Astrocyte (in vitro differentiated cells and primary cell): ENCODE results near the gene RTRAF. TPM values are rescaled to one million over a fixed set of nuclear protein-coding genes. Genes with fewer than 3 reads are reported as not detected.

Source experiments
- DNase-seq: peaks from one replicate; pipeline ENCODE4 v3.0.0-alpha.2; 2010; ENCODE audit warnings: low read depth
- FAIRE-seq: peaks from 2 replicates; lab custom pipeline; 2011; peaks lifted over from hg19 to GRCh38; lab: Jason Lieb, UNC
- H2AFZ ChIP-seq: 2 replicates; pipeline ENCODE4 v1.6.0; 2012; ENCODE audit warnings: low read depth, low read length, inconsistent platforms
- H3K27ac ChIP-seq: 2 replicates; pipeline ENCODE4 v1.5.1; 2011; ENCODE audit warnings: low read depth, low read length, inconsistent platforms
- H3K27me3 ChIP-seq: 2 replicates; pipeline ENCODE4 v1.6.0; 2011; ENCODE audit warnings: low read length, inconsistent platforms; ENCODE audit not compliant: insufficient read depth
- H3K36me3 ChIP-seq: 2 replicates; pipeline ENCODE4 v1.5.1; 2011; ENCODE audit warnings: low read length, inconsistent platforms; ENCODE audit not compliant: insufficient read depth
- H3K4me1 ChIP-seq: 2 replicates; pipeline ENCODE4 v1.5.1; 2011; ENCODE audit warnings: low read length, inconsistent platforms; ENCODE audit not compliant: insufficient read depth
- H3K4me2 ChIP-seq: 2 replicates; pipeline ENCODE4 v1.6.0; 2012; ENCODE audit warnings: low read length, inconsistent platforms
- H3K4me3 ChIP-seq: 2 replicates; pipeline ENCODE4 v1.5.1; 2011; ENCODE audit warnings: low read depth, mild to moderate bottlenecking, low read length, inconsistent platforms; ENCODE audit not compliant: insufficient read depth
- H3K79me2 ChIP-seq: 2 replicates; pipeline ENCODE4 v1.6.0; 2012; ENCODE audit warnings: mild to moderate bottlenecking, low read length, inconsistent platforms; ENCODE audit not compliant: insufficient read depth
- H3K9ac ChIP-seq: 2 replicates; pipeline ENCODE4 v1.6.0; 2012; ENCODE audit warnings: mild to moderate bottlenecking, low read length, inconsistent platforms
- H3K9me3 ChIP-seq: 2 replicates; pipeline ENCODE4 v1.5.1; 2012; ENCODE audit warnings: low read depth, mild to moderate bottlenecking, low read length, inconsistent platforms; ENCODE audit not compliant: insufficient read depth
- H4K20me1 ChIP-seq: 2 replicates; pipeline ENCODE4 v1.6.0; 2012; ENCODE audit warnings: low read length, inconsistent platforms; ENCODE audit not compliant: insufficient read depth
- H3K27ac Mint-ChIP-seq: one replicate; pipeline ENCODE4 v1.8.0; 2021; ENCODE audit warnings: mild to moderate bottlenecking, mixed read lengths; ENCODE audit not compliant: unreplicated experiment
- H3K27me3 Mint-ChIP-seq: one replicate; pipeline ENCODE4 v1.8.0; 2021; ENCODE audit warnings: low read depth, mixed read lengths; ENCODE audit not compliant: unreplicated experiment
- H3K36me3 Mint-ChIP-seq: one replicate; pipeline ENCODE4 v1.8.0; 2021; ENCODE audit warnings: low read depth, mixed read lengths; ENCODE audit not compliant: unreplicated experiment
- H3K4me1 Mint-ChIP-seq: one replicate; pipeline ENCODE4 v1.8.0; 2021; ENCODE audit warnings: low read depth, mixed read lengths; ENCODE audit not compliant: unreplicated experiment
- H3K4me3 Mint-ChIP-seq: one replicate; pipeline ENCODE4 v1.8.0; 2021; ENCODE audit warnings: mild to moderate bottlenecking, moderate library complexity, mixed read lengths; ENCODE audit not compliant: unreplicated experiment
- H3K9me3 Mint-ChIP-seq: one replicate; pipeline ENCODE4 v1.8.0; 2021; ENCODE audit warnings: mild to moderate bottlenecking, mixed read lengths; ENCODE audit not compliant: unreplicated experiment
- CTCF ChIP-seq: IDR thresholded peaks from 2 replicates; pipeline ENCODE4 v1.5.1; 2011; ENCODE audit warnings: low read depth, mild to moderate bottlenecking, inconsistent platforms, low read length, moderate library complexity; ENCODE audit not compliant: insufficient read depth
- EZH2 ChIP-seq: IDR thresholded peaks from 2 replicates; pipeline ENCODE4 v1.6.1; 2012; ENCODE audit warnings: mild to moderate bottlenecking, low read length, inconsistent platforms; ENCODE audit not compliant: insufficient read depth
- total RNA-seq: library from RNA; stranded (reverse); gene quantifications from 2 replicates; pipeline ENCODE4 v1.2.1, GENCODE V29; 2021

RTRAF gene
- total RNA-seq, 1 donor from 2014 or later = 224 TPM

GRCh38 chr14:52044791-52045522, 55.6 kb downstream of the RTRAF start:
- Histone ChIP-seq H3K36me3 (peaks cover 13% of the 10 kb centered on the region), H3K4me3 (no peak overlapping the region), H2AFZ (no peak overlapping the region), H3K27ac (peak overlapping the region; percentile 89), H3K4me1 (peaks cover 25% of the 10 kb centered on the region), H3K79me2 (peaks cover 54% of the 10 kb centered on the region), H3K9ac (peak overlapping the region; percentile 68), H3K27me3 (no peaks in the 10 kb centered on the region), H3K9me3 (no peaks in the 10 kb centered on the region), H4K20me1 (no peaks in the 10 kb centered on the region), H3K4me2 (peak overlapping the region; percentile 78)
- FAIRE-seq = peak; percentile 9
- H3K9me3 Mint-ChIP-seq = no peaks in the 10 kb centered on the region
- H3K4me3 Mint-ChIP-seq = no peak overlapping the region
- no peak for TF ChIP-seq CTCF
- no peak for TF ChIP-seq EZH2
- H3K36me3 Mint-ChIP-seq = peaks cover 3% of the 10 kb centered on the region
- DNase-seq = peak; percentile 95
- peak overlapping the region; percentile 86 for H3K27ac Mint-ChIP-seq
- peaks cover 7% of the 10 kb centered on the region for H3K27me3 Mint-ChIP-seq
- peaks cover 5% of the 10 kb centered on the region for H3K4me1 Mint-ChIP-seq

- peaks cover 69% of the 10 kb centered on the region for H3K79me2 ChIP-seq
- peaks cover 29% of the 10 kb centered on the region for H3K4me1 ChIP-seq
- no peaks in the 10 kb centered on the region for H3K27me3 ChIP-seq
- DNase-seq (peak; percentile 35), FAIRE-seq (no peak)
- H2AFZ ChIP-seq = no peak overlapping the region
- no peak overlapping the region for H3K4me3 Mint-ChIP-seq
- H3K36me3 Mint-ChIP-seq = peaks cover 5% of the 10 kb centered on the region
- peaks cover 7% of the 10 kb centered on the region for H3K36me3 ChIP-seq
- H3K27ac Mint-ChIP-seq = no peak overlapping the region
- TF ChIP-seq CTCF (no peak), EZH2 (no peak)
- peaks cover 11% of the 10 kb centered on the region for H3K4me1 Mint-ChIP-seq
- H3K27me3 Mint-ChIP-seq = peaks cover 9% of the 10 kb centered on the region
- no peak overlapping the region for H3K27ac ChIP-seq
- no peaks in the 10 kb centered on the region for H4K20me1 ChIP-seq
- H3K4me3 ChIP-seq = no peak overlapping the region
- no peaks in the 10 kb centered on the region for H3K9me3 ChIP-seq
- H3K4me2 ChIP-seq = no peak overlapping the region
- H3K9me3 Mint-ChIP-seq = no peaks in the 10 kb centered on the region
- H3K9ac ChIP-seq = no peak overlapping the region
Observed at GRCh38 chr14:52046376-52046917, 57.1 kb downstream of the RTRAF start.

- TF ChIP-seq EZH2 (no peak), CTCF (no peak)
- FAIRE-seq (no peak), DNase-seq (no peak)
- H3K27ac ChIP-seq = no peak overlapping the region
- H3K4me1 ChIP-seq = peaks cover 46% of the 10 kb centered on the region
- H3K9ac ChIP-seq = no peak overlapping the region
- H3K4me2 ChIP-seq = no peak overlapping the region
- H3K27me3 ChIP-seq = no peaks in the 10 kb centered on the region
- peaks cover 8% of the 10 kb centered on the region for H3K27me3 Mint-ChIP-seq
- H3K79me2 ChIP-seq = peaks cover 79% of the 10 kb centered on the region
- H3K4me3 ChIP-seq = no peak overlapping the region
- no peaks in the 10 kb centered on the region for H3K9me3 Mint-ChIP-seq
- H3K9me3 ChIP-seq = no peaks in the 10 kb centered on the region
- peaks cover 28% of the 10 kb centered on the region for H3K4me1 Mint-ChIP-seq
- H3K4me3 Mint-ChIP-seq = no peak overlapping the region
- no peaks in the 10 kb centered on the region for H4K20me1 ChIP-seq
- H3K36me3 ChIP-seq = peaks cover 3% of the 10 kb centered on the region
- H3K36me3 Mint-ChIP-seq = peaks cover 3% of the 10 kb centered on the region
- no peak overlapping the region for H2AFZ ChIP-seq
- no peak overlapping the region for H3K27ac Mint-ChIP-seq
Observed at GRCh38 chr14:52048116-52048515, 58.8 kb downstream of the RTRAF start.
